A673 (cell line): ENCODE data around the gene IVNS1ABP.

Experiments used
- EZH2 ChIP-seq: fragments of 200-600 bp; sonication (generic); IDR thresholded peaks from 2 replicates; pipeline ENCODE4 v1.6.1; 2017; ENCODE audit warnings: borderline replicate concordance, low read depth, mild to moderate bottlenecking, mixed read lengths, antibody characterized with exemption, low read length; ENCODE audit not compliant: poor library complexity, severe bottlenecking
- TF ChIP-seq, protein P1 (sequence below): fragments of 300-800, 200-600 bp; sonication (generic); conservative IDR thresholded peaks from 2 replicates; pipeline ENCODE4 v1.5.1; 2017; ENCODE audit warnings: low read depth, mild to moderate bottlenecking, antibody characterized with exemption, low read length, moderate library complexity, mixed read lengths

- TF ChIP-seq, protein P1, sequence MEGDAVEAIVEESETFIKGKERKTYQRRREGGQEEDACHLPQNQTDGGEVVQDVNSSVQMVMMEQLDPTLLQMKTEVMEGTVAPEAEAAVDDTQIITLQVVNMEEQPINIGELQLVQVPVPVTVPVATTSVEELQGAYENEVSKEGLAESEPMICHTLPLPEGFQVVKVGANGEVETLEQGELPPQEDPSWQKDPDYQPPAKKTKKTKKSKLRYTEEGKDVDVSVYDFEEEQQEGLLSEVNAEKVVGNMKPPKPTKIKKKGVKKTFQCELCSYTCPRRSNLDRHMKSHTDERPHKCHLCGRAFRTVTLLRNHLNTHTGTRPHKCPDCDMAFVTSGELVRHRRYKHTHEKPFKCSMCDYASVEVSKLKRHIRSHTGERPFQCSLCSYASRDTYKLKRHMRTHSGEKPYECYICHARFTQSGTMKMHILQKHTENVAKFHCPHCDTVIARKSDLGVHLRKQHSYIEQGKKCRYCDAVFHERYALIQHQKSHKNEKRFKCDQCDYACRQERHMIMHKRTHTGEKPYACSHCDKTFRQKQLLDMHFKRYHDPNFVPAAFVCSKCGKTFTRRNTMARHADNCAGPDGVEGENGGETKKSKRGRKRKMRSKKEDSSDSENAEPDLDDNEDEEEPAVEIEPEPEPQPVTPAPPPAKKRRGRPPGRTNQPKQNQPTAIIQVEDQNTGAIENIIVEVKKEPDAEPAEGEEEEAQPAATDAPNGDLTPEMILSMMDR: no peak
- no peak for TF ChIP-seq EZH2
These were observed 5.6 kb upstream of the IVNS1ABP start for GRCh38 chr1:185322636-185323035.
